Measurements from ENCODE around the gene LGALS3.
A peak's percentile ranks its signal among the peaks of the same experiment; 100 is the strongest.
"Not testable (repeated sequence)": the region's sequence is repeated elsewhere in the genome, so short reads cannot be mapped to it uniquely, and the experiment has no call there.

Gene LGALS3

GRCh38 chr14:55129086-55129427 is at the start of gene LGALS3:
Gene LGALS3, plus strand, starts transcription at chr14:55129252. Its CDS starts 8,122 bp downstream, at chr14:55137374.
- no peak for DNase-seq

DNA sequence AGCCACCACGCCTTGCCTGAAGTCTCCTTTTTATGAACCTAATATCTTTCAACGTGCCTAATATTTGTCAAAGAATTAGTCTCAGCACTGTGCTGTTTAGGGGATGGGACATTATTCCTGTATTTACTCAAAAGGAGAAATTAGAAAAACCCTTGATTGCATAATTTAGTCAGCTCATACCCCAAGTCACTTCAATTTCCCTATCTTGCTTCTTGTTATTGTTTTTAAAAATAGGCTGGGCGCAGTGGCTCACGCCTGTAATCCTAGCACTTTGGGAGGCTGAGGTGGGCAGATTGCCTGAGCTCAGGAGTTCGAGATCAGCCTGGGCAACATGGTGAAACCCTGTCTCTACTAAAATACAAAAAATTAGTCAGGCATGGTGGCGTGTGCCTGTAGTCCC is 49.1 kb upstream of the LGALS3 start:
- not testable (repeated sequence) for DNase-seq

- DNase-seq, result no peak
Measured at GRCh38 chr14:55084401-55085059, 44.5 kb upstream of the LGALS3 start.

DNA sequence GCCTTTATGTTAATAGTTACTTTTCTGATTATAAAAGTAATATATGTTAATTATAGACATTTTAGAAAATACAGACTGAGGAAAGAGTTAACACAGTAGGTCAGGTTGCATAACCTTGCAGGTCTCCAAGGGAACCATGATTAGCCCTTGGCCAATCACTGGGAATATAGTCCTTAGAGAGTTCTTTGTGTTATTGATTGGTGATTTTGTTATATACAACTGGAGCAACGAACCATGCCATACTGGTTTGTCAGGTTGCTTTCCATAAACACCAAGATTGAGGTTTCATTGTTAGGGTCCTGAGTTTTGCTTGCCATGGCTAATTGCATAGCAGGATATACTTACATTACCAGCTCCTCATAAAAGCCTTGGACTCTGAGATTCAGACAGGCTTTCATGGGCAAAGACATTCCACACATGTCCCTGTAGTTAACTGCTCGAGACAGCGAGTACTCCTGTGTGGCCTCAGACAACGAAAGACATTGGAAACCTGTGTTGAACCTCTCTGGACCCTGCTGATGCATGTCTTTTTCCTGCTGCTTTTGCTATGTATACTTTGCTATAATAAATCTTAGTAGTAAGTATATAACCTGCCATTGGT is 43.9 kb upstream of the LGALS3 start:
- DNase-seq, result no peak

DNA sequence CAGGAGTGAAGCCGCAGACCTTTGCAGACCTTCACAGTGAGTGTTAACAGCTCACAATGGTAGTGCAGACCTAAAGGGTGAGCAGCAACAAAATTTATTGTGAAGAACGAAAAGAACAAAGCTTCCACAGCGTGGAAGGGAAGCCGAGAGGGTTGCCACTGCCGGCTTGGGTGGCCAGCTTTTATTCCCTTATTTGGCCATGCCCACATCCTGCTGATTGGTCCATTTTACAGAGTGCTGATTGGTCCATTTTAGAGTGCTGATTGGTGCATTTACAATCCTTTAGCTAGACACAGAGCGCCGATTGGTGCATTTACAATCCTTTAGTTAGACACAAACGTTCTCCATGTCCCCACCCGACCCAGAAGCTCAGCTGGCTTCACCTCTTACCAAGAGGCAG is 42.1 kb upstream of the LGALS3 start:
- no peak for DNase-seq

- no peak for DNase-seq
Measured at GRCh38 chr14:55088356-55088755, 40.7 kb upstream of the LGALS3 start.

DNA sequence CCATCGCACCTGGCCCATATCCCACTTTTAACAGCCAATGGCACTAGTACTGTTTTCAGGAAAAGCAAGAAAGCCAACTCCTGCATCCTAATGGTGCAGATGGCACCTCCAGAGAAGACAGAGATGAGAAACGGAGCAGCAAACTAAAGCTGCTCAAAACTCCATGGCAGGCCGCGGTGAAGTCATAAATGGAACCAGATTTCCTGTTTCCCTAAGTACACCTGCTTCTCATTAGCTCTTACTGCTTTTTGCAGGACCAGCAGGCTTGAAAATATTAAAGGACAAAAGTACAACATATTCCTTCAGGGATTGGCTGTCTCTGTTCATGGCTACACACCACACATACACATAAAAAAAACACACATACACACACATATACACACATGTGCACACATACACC is 36.7 kb upstream of the LGALS3 start:
- no peak for DNase-seq

GRCh38 chr14:55094292-55095157 is 34.5 kb upstream of the LGALS3 start:
- no peak for DNase-seq

GRCh38 chr14:55097881-55098560 is 31.0 kb upstream of the LGALS3 start:
- DNase-seq, result peak; percentile 14 to 25

GRCh38 chr14:55098561-55098898 is 30.5 kb upstream of the LGALS3 start:
- DNase-seq, result no peak

DNA sequence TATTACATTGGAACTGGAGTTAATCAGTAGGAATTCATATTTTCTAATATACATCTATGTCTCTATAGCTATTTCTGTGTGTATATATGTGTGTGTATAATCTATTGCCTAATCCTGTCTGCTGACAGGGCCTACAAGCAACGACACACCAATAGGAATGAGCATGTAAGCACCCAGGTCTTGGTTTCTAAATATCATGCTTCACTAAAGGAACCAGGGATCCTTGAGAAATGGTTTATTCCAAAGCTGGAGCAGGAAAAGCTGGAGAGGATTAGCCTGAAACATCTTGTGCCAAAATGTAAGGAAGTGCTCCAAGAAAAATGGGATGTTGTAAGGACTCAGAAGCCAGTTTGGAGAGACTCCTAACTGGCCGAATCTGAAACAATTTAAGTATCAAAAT is 29.3 kb upstream of the LGALS3 start:
- no peak for DNase-seq

DNA sequence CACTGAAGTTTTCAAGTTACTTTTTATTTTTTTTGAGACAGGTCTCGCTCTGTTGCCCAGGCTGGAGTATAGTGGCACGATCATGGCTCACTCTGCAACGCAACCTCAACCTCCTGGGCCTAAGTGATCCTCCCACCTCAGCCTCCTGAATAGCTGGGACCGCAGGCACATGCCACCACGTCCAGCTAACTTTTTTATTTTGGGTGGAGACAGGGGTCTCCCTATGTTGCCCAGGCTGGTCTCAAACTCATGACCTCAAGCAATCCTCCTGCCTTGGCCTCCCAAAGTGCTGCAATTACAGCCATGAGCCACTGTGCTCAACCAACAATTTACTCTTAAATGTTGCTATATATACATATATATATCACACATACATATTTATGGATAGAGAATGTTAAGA is 27.4 kb upstream of the LGALS3 start:
- no peak for DNase-seq

- DNase-seq, result peak; percentile 7 to 9
Measured at GRCh38 chr14:55102141-55102621, 26.9 kb upstream of the LGALS3 start.

DNA sequence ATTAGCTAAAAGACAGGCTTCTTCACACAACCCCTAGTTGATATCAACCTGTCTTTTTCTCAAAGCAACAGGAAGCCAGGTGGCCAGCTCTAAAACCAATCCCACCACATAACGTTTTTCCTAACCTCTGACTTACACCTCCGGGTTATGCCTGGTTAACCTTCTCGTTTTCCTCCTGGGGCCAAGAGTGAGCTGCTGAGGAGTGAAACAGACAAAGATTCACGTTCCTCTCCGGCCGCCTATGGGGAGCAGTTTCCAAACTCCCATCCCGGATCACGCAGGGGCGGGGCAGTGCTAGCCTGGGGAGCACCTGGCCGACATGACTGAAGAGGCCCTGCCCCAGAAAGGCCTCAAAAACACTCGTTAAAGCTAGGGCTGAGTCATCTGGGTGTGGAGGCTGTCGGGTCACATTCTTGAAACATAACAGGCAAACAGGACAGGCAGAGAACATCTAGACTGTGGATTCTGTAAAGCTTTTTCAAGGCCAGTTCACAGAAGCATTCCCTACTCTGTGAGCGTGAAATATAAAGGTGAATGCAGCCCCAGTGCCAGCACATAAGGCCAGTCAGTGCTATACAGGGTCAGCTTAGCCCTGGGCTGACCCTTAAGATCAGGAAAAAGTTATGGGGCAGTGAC is 25.9 kb upstream of the LGALS3 start:
- DNase-seq, result peak; percentile 38

DNA sequence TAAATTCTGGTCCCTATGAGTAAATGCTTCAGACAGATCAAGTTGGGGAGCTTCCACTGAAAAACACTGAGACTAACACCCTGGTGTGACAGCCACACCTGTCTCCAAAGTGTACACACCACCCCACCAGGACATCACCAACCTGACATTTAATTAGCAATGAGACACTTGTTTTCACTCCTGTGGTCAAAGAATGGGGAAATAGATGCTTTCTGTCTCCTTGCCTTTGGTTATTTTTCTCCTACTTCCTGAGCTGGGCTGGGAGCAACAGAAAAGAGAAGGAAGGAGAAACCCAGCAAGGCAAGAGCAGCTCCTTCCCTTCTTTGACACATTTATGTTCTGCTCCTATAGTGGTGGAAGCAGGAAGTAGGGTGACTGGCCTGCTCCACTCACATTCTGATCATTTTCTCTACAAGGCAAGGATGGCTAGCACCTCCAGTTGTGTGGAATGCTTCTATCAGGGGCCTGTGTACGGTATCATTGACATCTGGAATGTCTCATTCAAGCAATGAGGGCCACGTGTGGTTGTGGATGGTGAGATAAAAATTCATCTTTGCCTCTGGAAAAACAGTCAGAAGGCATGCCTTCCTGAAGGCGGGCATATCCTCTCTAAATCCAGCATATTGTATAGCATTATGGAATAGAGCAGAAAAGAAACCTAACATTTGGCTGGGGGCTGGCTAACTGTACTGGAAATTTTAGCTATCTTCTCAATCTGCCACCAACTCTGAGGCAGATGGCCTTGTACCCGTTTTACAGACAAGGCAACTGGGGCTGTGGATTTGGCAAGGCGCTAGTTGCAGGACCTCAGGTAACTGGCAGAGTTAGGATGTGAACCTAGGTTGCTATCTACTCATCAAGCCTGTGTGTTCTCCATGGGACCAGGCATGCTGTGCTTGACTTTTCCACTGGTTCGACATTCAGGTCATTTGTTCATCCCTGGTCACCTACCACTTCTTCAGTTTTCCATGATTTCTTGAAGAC is 24.8 kb upstream of the LGALS3 start:
- DNase-seq, result no peak

DNA sequence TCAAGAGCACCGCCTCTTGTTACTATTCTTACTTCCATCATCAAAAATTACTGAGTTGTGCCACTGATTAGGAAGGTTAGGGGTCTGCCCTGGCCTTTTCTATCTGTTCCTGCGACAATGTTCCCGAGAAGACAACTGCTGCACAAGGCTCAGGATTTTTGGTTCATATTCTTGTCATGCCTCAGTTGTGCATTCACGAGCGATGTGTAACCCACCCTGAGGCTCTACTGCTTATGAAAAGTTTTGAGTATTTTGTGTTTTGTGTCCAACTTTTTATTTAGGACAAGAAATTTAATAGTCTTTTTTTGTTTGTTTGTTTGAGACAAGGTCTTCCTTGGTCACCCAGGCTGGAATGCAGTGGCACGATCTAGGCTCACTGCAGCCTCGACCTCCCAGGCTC is 23.1 kb upstream of the LGALS3 start:
- DNase-seq, result no peak

- peak in 1 of 2 experiments; percentile 26 for DNase-seq
Measured at GRCh38 chr14:55107766-55108554, 21.1 kb upstream of the LGALS3 start.

- no peak for DNase-seq
Measured at GRCh38 chr14:55109836-55110235, 19.2 kb upstream of the LGALS3 start.

- no peak for DNase-seq
Measured at GRCh38 chr14:55111122-55111708, 17.8 kb upstream of the LGALS3 start.

DNA sequence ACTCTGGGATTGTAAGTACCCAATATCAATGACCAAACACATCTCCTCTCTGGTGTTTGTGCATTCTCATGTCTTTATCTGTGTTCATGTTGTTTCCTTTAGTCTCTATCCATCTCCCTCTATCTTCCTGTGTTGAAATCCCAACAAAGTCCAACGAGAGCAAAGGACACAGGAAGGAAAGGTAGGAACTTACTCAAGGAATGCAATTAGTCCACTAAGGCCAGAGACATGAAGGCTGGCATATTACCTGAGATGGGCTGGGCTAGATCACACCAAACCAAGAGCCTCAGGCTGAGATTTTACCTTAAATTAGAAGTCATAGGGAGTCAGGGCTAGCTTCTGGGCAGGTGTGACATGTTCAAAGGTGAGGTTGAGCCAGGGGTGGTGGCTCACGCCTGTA is 14.3 kb upstream of the LGALS3 start:
- no peak for DNase-seq
